GM12878 (cell line): ENCODE measurements around the gene IFT122. TPM values are rescaled to one million over a fixed set of nuclear protein-coding genes. Genes with fewer than 3 reads are reported as not detected.
"Not testable (repeated sequence)": the region's sequence is repeated elsewhere in the genome, so short reads cannot be mapped to it uniquely, and the experiment has no call there.

ENCODE experiments used
- ATAC-seq: fragments of 200-7000 bp; cut with Tn5 transposase; 3 replicates; pipeline ENCODE4 v1.9.1; 2020; ENCODE audit warnings: mild to moderate bottlenecking, moderate library complexity
- BruUV-seq: library from RNA; stranded (reverse); fragments of 400-500 nt; replicated peaks from 2 replicates; lab custom pipeline; 2021; lab: Mats Ljungman, UMichigan
- CTCF ChIA-PET: fragments of 300-600 bp; sonication (Branson Sonifier 250); formaldehyde crosslinking; extraction: SDS; loops from one replicate; lab custom pipeline; 2021; ENCODE audit warnings: inconsistent platforms; lab: Yijun Ruan, JAX
- POLR2A ChIA-PET: fragments of 350-600 bp; formaldehyde crosslinking; extraction: SDS; loops from one replicate; lab custom pipeline; 2021; ENCODE audit warnings: inconsistent platforms; lab: Charles Lee
- RAD21 ChIA-PET: fragments of 300-600 bp; sonication (Branson Sonifier 250); formaldehyde crosslinking; loops from one replicate; lab custom pipeline; 2023; ENCODE audit warnings: antibody characterized with exemption; ENCODE audit not compliant: unreplicated experiment; lab: Charles Lee
- SMC1A ChIA-PET: fragments of 300-600 bp; sonication (Branson Sonifier 250); formaldehyde crosslinking; loops from one replicate; lab custom pipeline; 2023; ENCODE audit not compliant: unreplicated experiment, uncharacterized antibody; lab: Charles Lee
- DNase-seq: peaks from one replicate; pipeline ENCODE4 v3.0.0-alpha.2; 2011; ENCODE audit warnings: low read depth, low spot score
- FAIRE-seq: peaks from 3 replicates; lab custom pipeline; 2011; peaks lifted over from hg19 to GRCh38; lab: Jason Lieb, UNC
- H2AFZ ChIP-seq: 2 replicates; pipeline ENCODE4 v1.6.0; 2011; ENCODE audit warnings: low read depth, low read length, control low read depth; ENCODE audit not compliant: control insufficient read depth
- H3K27ac ChIP-seq: 2 replicates; pipeline ENCODE4 v1.5.1; 2011; ENCODE audit warnings: control low read depth; ENCODE audit not compliant: control insufficient read depth, insufficient read depth
- H3K27me3 ChIP-seq, 2 experiments: replicated peaks in 1 of 2; 2 replicates each; pipeline versions ENCODE4 v1.6.0 to v1.6.1; 2011; ENCODE audit warnings: low read length in 1 of 2; ENCODE audit not compliant: control insufficient read depth in 2 of 2, insufficient read depth in 2 of 2
- H3K36me3 ChIP-seq, 2 experiments: 2 replicates each; pipeline ENCODE4 v1.5.1; 2011; ENCODE audit warnings: low read length in 1 of 2; ENCODE audit not compliant: control insufficient read depth in 2 of 2, insufficient read depth in 2 of 2
- H3K4me1 ChIP-seq: 2 replicates; pipeline ENCODE4 v1.6.1; 2011; ENCODE audit warnings: mild to moderate bottlenecking, low read length, moderate library complexity, mixed read lengths; ENCODE audit not compliant: control insufficient read depth, insufficient read depth
- H3K4me2 ChIP-seq: 2 replicates; pipeline ENCODE4 v1.6.0; 2011; ENCODE audit warnings: control low read depth; ENCODE audit not compliant: control insufficient read depth, insufficient read depth
- H3K4me3 ChIP-seq: fragments of 200-600 bp; sonication (generic); 2 replicates; pipeline ENCODE4 v1.5.1; 2016
- H3K79me2 ChIP-seq: 2 replicates; pipeline ENCODE4 v1.6.0; 2011; ENCODE audit warnings: low read length; ENCODE audit not compliant: control insufficient read depth, insufficient read depth
- H3K9ac ChIP-seq: 2 replicates; pipeline ENCODE4 v1.8.0; 2011; ENCODE audit warnings: low read length, control low read depth, mixed read lengths; ENCODE audit not compliant: control insufficient read depth, insufficient read depth
- H3K9me3 ChIP-seq: replicated peaks from 3 replicates; pipeline ENCODE4 v1.5.1; 2011; ENCODE audit warnings: mild to moderate bottlenecking, low read length; ENCODE audit not compliant: control insufficient read depth, insufficient read depth
- H4K20me1 ChIP-seq: 2 replicates; pipeline ENCODE4 v1.6.0; 2011; ENCODE audit not compliant: control insufficient read depth, insufficient read depth
- WGBS: methylation state at CpG from one replicate; pipeline ENCODE4 v1.1.6; 2016; ENCODE audit warnings: low lambda C conversion rate; ENCODE audit not compliant: insufficient replicate concordance, insufficient coverage; ENCODE audit errors: missing lambda C conversion rate; 5-methylcytosine and 5-hydroxymethylcytosine counted together
- in situ Hi-C: fragments of 300-500 bp; cut with MboI; formaldehyde crosslinking; loops from 9 replicates; pipeline ENCODE4 v1.14.3; 2018; ENCODE audit warnings: mixed read lengths
- intact Hi-C: fragments of 100-400 bp; cut with micrococcal nuclease; formaldehyde crosslinking; loops from one replicate; pipeline ENCODE4 v1.14.2; 2022; ENCODE audit not compliant: unreplicated experiment
- polyA plus RNA-seq, 11 experiments: library from polyadenylated mRNA; depleted of rRNA in 4 of 11; unstranded in 6 of 11; stranded (reverse) in 5 of 11; fragments of >200 nt; fragmentation: Nextera tagmentation in 4 of 11; fragmentation: Illumina TruSeq in 1 of 11; extraction: Ambion mirVana in 4 of 11; extraction: Trizol in 1 of 11; gene quantifications; 1 replicate in 1 of 11; 2 replicates in 10 of 11; pipeline versions ENCODE4 v1.2.1 to v1.2.3, GENCODE V29; 2011 to 2016; ENCODE audit warnings: inconsistent platforms in 2 of 11, missing spikeins in 2 of 11, low read depth in 1 of 11
- total RNA-seq, 4 experiments: library from RNA; depleted of rRNA in 3 of 4; stranded (reverse); fragments of >200 nt in 3 of 4; fragmentation: Illumina TruSeq in 1 of 4; extraction: Trizol in 1 of 4; gene quantifications; 2 replicates each; pipeline versions ENCODE4 v1.2.1 to v1.2.3, GENCODE V29; 2013 to 2021

The IFT122 gene
- total and polyA plus RNA-seq, 10 of the 15 experiments (the other 5 are each of a cell fraction or from before 2014, with no cell fraction given): 1.8 to 19.2 (median 8.4) TPM

DNA sequence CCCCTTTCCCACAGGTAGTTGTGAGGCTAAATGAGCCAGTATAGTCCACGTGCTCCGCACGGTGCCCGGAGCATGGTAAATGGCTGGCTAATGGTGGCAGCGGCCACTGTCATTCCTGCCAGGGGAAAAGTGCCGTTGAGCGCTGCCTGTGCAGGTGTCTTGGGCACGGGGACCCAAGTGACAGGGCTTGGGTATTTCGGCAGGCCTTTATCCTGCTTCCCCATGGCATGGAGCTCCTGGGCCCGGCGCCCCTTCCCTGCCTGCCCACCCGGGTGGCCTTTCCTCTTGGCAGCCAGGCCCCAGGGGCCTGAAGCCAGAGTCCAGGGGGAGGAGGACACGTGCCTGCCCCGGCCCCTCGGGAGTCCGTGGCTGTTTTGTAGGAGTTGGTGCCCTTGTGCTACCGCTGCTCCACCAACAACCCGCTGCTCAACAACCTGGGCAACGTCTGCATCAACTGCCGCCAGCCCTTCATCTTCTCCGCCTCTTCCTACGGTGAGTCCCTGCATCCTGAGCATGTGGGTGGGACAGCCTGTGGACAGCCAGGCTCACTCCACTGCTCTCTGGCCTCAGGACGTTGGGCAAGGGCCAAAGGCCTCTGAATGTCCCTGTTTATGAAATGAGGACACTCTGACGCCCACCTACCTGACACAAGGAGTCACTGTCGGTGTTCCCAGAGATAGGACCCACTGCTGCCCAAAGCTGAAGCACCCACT is 75.2 kb downstream of the IFT122 start:
- not testable (repeated sequence) for H3K27me3 ChIP-seq

DNA sequence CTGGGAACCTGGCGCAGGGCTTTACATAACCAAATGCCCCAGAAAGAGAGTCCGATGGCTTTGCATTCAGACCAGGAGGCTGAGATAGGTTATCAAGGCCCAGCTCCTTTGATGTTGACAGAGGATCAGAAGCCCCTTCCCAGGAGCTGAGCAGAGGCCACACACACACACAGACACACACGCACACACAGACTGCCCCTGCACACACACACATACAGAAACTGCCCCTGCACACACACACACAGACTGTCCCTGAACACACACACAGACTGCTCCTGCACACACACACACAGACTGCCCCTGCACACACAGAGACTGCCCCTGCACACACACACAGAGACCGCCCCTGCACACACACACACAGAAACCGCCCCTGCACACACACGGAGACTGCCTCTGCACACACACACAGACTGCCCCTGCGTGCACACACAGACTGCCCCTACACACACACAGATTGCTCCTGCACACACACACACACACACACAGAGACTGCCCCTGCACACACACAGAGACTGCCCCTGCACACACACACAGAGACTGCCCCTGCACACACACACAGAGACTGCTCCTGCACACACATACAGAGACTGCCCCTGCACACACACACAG is 75.9 kb downstream of the IFT122 start:
- in situ Hi-C loops, ATAC-seq, POLR2A ChIA-PET, SMC1A ChIA-PET, H4K20me1 ChIP-seq, H3K36me3 ChIP-seq, DNase-seq, H3K4me3 ChIP-seq, H3K27ac ChIP-seq, H2AFZ ChIP-seq, intact Hi-C loops, FAIRE-seq, BruUV-seq, H3K9me3 ChIP-seq, H3K27me3 ChIP-seq, H3K9ac ChIP-seq, H3K4me2 ChIP-seq, H3K79me2 ChIP-seq, CTCF ChIA-PET, RAD21 ChIA-PET, H3K4me1 ChIP-seq: not testable (repeated sequence)
- 83% methylated on average over 6 of the region's 7 CpGs for WGBS

More for the DNA sequence above, 75.2 kb downstream of the IFT122 start:
- FAIRE-seq, H3K27ac ChIP-seq, RAD21 ChIA-PET, H3K79me2 ChIP-seq, CTCF ChIA-PET, H3K36me3 ChIP-seq, BruUV-seq, H3K4me3 ChIP-seq, SMC1A ChIA-PET, H3K9ac ChIP-seq, H3K9me3 ChIP-seq, DNase-seq, ATAC-seq, H4K20me1 ChIP-seq, in situ Hi-C loops, H3K4me2 ChIP-seq, H2AFZ ChIP-seq, POLR2A ChIA-PET, H3K4me1 ChIP-seq, intact Hi-C loops: not testable (repeated sequence)
- 88% methylated on average over 16 of the region's 25 CpGs for WGBS
